ENCODE measurements around the gene ZNF358. TPM values are rescaled to one million over a fixed set of nuclear protein-coding genes. Genes with fewer than 3 reads are reported as not detected.
A peak's percentile ranks its signal among the peaks of the same experiment; 100 is the strongest.

Gene ZNF358
- total RNA-seq, 4 donors from 2014 or later: 95.4 to 168 (median 137) TPM

DNA sequence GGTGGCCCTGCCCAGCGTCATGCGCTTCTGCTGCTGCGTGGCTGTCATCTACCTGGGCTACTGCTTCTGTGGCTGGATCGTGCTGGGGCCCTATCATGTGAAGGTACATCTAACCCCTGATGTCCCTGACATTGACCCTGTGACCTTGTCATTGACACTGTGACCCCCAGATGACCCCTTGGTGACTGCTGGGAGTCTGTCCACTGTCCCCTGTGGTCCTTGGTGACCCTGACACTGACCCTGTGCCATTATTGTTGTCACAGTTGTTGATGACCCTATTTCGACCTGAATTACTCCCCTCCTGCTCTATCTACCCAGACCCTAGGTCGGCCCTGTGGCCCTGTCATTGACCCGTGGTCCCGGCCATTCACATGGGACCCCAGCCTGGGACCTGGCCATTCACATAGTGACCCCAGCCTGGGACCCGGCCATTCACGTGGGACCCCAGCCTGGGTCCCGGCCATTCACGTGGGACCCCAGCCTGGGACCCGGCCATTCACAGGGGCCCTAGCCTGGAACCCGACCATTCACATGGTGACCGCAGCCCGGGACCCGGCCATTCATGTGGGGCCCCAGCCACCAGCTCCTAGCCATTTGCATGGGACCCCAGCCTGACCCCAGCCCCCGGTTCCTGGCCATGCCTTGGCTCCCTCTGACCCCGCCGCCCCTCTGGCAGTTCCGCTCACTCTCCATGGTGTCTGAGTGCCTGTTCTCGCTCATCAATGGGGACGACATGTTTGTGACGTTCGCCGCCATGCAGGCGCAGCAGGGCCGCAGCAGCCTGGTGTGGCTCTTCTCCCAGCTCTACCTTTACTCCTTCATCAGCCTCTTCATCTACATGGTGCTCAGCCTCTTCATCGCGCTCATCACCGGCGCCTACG lies 13.9 kb downstream of the ZNF358 start:
- intact Hi-C loops (cut with DNase I): loop anchor here (5.0 to 10.0 kb wide), 2 partner anchors 38 to 175 kb away; no protein-coding TSS in a partner anchor
- H3K4me1 ChIP-seq: peaks cover 8 to 28% (median 10%) of the 10 kb centered on the region in 4 donors
- no peaks in the 10 kb centered on the region for H3K27me3 ChIP-seq
- H3K27ac ChIP-seq (replicated peaks in 1 of 4): no peak overlapping the region
- H3K4me3 ChIP-seq: no peak overlapping the region
- no peaks in the 10 kb centered on the region for H3K9me3 ChIP-seq
- no peak for DNase-seq (ENCODE audit: extremely low spot score)
- 97% methylated on average over 33 of the region's 33 CpGs for WGBS
- TF ChIP-seq, protein P1, sequence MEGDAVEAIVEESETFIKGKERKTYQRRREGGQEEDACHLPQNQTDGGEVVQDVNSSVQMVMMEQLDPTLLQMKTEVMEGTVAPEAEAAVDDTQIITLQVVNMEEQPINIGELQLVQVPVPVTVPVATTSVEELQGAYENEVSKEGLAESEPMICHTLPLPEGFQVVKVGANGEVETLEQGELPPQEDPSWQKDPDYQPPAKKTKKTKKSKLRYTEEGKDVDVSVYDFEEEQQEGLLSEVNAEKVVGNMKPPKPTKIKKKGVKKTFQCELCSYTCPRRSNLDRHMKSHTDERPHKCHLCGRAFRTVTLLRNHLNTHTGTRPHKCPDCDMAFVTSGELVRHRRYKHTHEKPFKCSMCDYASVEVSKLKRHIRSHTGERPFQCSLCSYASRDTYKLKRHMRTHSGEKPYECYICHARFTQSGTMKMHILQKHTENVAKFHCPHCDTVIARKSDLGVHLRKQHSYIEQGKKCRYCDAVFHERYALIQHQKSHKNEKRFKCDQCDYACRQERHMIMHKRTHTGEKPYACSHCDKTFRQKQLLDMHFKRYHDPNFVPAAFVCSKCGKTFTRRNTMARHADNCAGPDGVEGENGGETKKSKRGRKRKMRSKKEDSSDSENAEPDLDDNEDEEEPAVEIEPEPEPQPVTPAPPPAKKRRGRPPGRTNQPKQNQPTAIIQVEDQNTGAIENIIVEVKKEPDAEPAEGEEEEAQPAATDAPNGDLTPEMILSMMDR (IDR thresholded peaks at IDR 0.05): no peak
- no peak for TF ChIP-seq POLR2AphosphoS5 (IDR thresholded peaks at IDR 0.05)
- no peak for TF ChIP-seq POLR2A (IDR thresholded peaks at IDR 0.05; ENCODE audit: low read depth)
- no peak for TF ChIP-seq EP300 (IDR thresholded peaks at IDR 0.05)
- peaks cover 23 to 77% (median 65%) of the 10 kb centered on the region in 4 donors for H3K36me3 ChIP-seq

DNA sequence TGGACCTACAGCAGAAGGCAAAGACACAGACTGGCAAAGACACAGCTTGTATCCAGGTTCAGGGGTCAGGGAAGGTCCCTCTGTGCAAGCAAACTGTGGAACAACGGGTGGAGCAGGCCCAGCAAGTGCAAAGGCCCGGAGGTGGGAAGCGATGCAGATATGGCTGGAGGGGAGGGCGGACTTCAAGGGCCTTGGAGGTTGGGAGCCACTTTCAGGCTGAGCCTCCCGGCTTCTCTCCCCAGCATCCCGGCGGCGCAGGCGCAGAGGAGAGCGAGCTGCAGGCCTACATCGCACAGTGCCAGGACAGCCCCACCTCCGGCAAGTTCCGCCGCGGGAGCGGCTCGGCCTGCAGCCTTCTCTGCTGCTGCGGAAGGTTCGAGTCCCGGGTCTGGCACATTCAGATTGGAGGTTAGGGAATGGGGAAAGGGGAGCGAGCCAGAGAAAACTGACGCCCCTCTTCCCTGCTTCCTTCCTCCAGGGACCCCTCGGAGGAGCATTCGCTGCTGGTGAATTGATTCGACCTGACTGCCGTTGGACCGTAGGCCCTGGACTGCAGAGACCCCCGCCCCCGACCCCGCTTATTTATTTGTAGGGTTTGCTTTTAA lies 17.5 kb downstream of the ZNF358 start:
- H3K27ac ChIP-seq (replicated peaks in 1 of 4): peak overlapping the region; percentile 90 to 97 (median 94)
- intact Hi-C loops (cut with DNase I): loop anchor here (5.0 to 10.0 kb wide), 2 partner anchors 41 to 179 kb away; no protein-coding TSS in a partner anchor

DNA sequence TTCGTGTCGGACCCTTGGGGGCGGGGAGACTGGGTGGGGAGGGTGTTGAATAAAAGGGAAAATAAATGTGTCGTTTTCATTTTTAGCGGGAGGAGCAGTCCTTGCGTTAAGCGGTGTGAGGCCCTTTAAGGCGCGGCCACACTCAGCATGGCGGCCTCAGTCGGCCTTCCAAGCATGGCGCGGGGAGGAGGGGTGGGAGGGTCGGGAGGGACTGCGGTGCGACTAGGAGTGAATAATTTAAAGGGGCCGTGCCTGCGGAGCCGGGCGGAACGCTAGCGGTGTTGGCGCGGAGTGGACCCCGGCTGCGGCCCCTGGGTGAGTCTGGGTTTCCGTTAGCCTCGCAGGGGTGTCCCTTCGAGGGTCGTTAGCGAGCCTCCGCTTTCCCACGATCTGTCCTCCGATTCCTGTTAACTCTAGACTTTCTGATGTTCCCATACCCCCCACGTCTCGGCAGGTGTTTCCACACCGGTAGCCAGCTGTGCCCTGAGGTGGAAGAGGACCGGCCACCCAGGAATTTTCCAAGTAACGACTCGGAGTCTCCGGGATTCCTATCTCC lies 18.1 kb downstream of the ZNF358 start:
- Histone ChIP-seq H3K9me3 (no peaks in the 10 kb centered on the region), H3K27ac (replicated peaks in 1 of 4) (peak overlapping the region; percentile 90 to 97 (median 94)), H3K36me3 (peaks cover 15 to 57% (median 46%) of the 10 kb centered on the region in 4 donors), H3K27me3 (no peaks in the 10 kb centered on the region), H3K4me3 (peak overlapping the region; percentile 78 to 91 (median 88)), H3K4me1 (peaks cover 13 to 28% (median 25%) of the 10 kb centered on the region in 4 donors)
- DNase-seq (ENCODE audit: extremely low spot score): peak; percentile 97
- TF ChIP-seq POLR2A (IDR thresholded peaks at IDR 0.05; ENCODE audit: low read depth) (peak; percentile 7), POLR2AphosphoS5 (IDR thresholded peaks at IDR 0.05) (peak; percentile 83 to 94)
- TF ChIP-seq, protein P1 (IDR thresholded peaks at IDR 0.05): no peak
- WGBS: under 1% methylated on average over 28 of the region's 41 CpGs
- intact Hi-C loops (cut with DNase I): loop anchor here (5.0 to 10.0 kb wide), 2 partner anchors 42 to 179 kb away; no protein-coding TSS in a partner anchor

More for the DNA sequence above, 17.5 kb downstream of the ZNF358 start:
- TF ChIP-seq POLR2AphosphoS5 (IDR thresholded peaks at IDR 0.05): peak in 1 of 2 donors; percentile 45
- TF ChIP-seq, protein P1 (IDR thresholded peaks at IDR 0.05): no peak
- H3K4me3 ChIP-seq: peak overlapping the region; percentile 78 to 91 (median 88)
- H3K4me1 ChIP-seq: peaks cover 13 to 28% (median 25%) of the 10 kb centered on the region in 4 donors
- H3K27me3 ChIP-seq: no peaks in the 10 kb centered on the region
- 10% methylated on average over 12 of the region's 30 CpGs for WGBS
- H3K36me3 ChIP-seq: peaks cover 13 to 57% (median 46%) of the 10 kb centered on the region in 4 donors
- H3K9me3 ChIP-seq: no peaks in the 10 kb centered on the region
- no peak for DNase-seq (ENCODE audit: extremely low spot score)

GRCh38 chr19:7534531-7535046 lies 18.7 kb downstream of the ZNF358 start:
- no peaks in the 10 kb centered on the region for H3K27me3 ChIP-seq
- H3K4me3 ChIP-seq: peak overlapping the region; percentile 78 to 91 (median 88)
- H3K9me3 ChIP-seq: no peaks in the 10 kb centered on the region
- WGBS: 0% methylated on average over 18 of the region's 27 CpGs
- intact Hi-C loops (cut with DNase I): loop anchor here (5.0 to 10.0 kb wide), 2 partner anchors 42 to 180 kb away; no protein-coding TSS in a partner anchor
- H3K4me1 ChIP-seq: peaks cover 13 to 28% (median 25%) of the 10 kb centered on the region in 4 donors
- peak overlapping the region; percentile 90 to 97 (median 94) for H3K27ac ChIP-seq (replicated peaks in 1 of 4)
- peak; percentile 95 for DNase-seq (ENCODE audit: extremely low spot score)
- H3K36me3 ChIP-seq: peaks cover 19 to 57% (median 44%) of the 10 kb centered on the region in 4 donors
- TF ChIP-seq, protein P1 (IDR thresholded peaks at IDR 0.05): peak; percentile 13 to 37 (median 19)
- TF ChIP-seq EP300 (IDR thresholded peaks at IDR 0.05) (no peak), POLR2A (IDR thresholded peaks at IDR 0.05; ENCODE audit: low read depth) (no peak), POLR2AphosphoS5 (IDR thresholded peaks at IDR 0.05) (peak in 1 of 2 donors; percentile 11)

Measured in esophagus muscularis mucosa (tissue), 4 donors.